ENCODE data around the gene LPIN1. TPM values are rescaled to one million over a fixed set of nuclear protein-coding genes. Genes with fewer than 3 reads are reported as not detected.

Gene LPIN1
- polyA plus RNA-seq, 2 of the 4 experiments (the other 2 are of a cell fraction): 19.2 to 27.5 TPM

- ChIA-PET CTCF (interaction anchor here (1.0 to 1.8 kb wide), 3 partner anchors 391 to 1141 kb away, joined by 3 to 5 read pairs (median 4); partner anchors contain the start of gene TRIB2), POLR2A (no interaction called here)
- ATAC-seq (no peak), FAIRE-seq (no peak), DNase-seq (ENCODE audit: low read depth in 1 of 2, low spot score in 1 of 2) (no peak)
- H3K4me2 ChIP-seq: no peak overlapping the region
- no peak overlapping the region for H3K27ac ChIP-seq
- H3K4me3 ChIP-seq: no peak overlapping the region
- H3K4me1 ChIP-seq: no peaks in the 10 kb centered on the region
- TF ChIP-seq, protein P1, sequence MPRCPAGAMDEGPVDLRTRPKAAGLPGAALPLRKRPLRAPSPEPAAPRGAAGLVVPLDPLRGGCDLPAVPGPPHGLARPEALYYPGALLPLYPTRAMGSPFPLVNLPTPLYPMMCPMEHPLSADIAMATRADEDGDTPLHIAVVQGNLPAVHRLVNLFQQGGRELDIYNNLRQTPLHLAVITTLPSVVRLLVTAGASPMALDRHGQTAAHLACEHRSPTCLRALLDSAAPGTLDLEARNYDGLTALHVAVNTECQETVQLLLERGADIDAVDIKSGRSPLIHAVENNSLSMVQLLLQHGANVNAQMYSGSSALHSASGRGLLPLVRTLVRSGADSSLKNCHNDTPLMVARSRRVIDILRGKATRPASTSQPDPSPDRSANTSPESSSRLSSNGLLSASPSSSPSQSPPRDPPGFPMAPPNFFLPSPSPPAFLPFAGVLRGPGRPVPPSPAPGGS (IDR thresholded peaks at IDR 0.05): no peak
- TF ChIP-seq RFX5 (IDR thresholded peaks at IDR 0.05) (no peak), EP300 (IDR thresholded peaks at IDR 0.05) (no peak), CEBPB (IDR thresholded peaks at IDR 0.05) (no peak), POLR2A (IDR thresholded peaks at IDR 0.05; ENCODE audit: low read length) (no peak), HOXB5 (CRISPR knock-in tag; IDR thresholded peaks at IDR 0.05) (no peak)
- H3K9me3 ChIP-seq: no peaks in the 10 kb centered on the region
- WGBS (ENCODE audit: missing lambda C conversion rate): 73% methylated on average over 13 of the region's 13 CpGs
Measured at GRCh38 chr2:11865805-11866204, 119.4 kb downstream of the LPIN1 start.

- ATAC-seq (no peak), FAIRE-seq (no peak), DNase-seq (ENCODE audit: low read depth in 1 of 2, low spot score in 1 of 2) (no peak)
- Histone ChIP-seq H3K4me3 (no peak overlapping the region), H3K4me1 (no peaks in the 10 kb centered on the region), H3K4me2 (no peak overlapping the region), H3K27ac (no peak overlapping the region), H3K9me3 (no peaks in the 10 kb centered on the region)
- TF ChIP-seq POLR2A (IDR thresholded peaks at IDR 0.05; ENCODE audit: low read length) (no peak), HDAC2 (IDR thresholded peaks at IDR 0.05) (no peak), KDM5A (IDR thresholded peaks at IDR 0.05) (no peak), KDM1A (IDR thresholded peaks at IDR 0.05; ENCODE audit: low read depth) (no peak), NFE2L2 (conservative IDR thresholded peaks at IDR 0.05; ENCODE audit: low read length) (no peak), CTCF (IDR thresholded peaks at IDR 0.05) (no peak), MAFK (IDR thresholded peaks at IDR 0.05; ENCODE audit: partially characterized antibody) (no peak), JUN (IDR thresholded peaks at IDR 0.05) (no peak), TP53 (CRISPR knock-in tag; IDR thresholded peaks at IDR 0.05) (no peak), GATA3 (IDR thresholded peaks at IDR 0.05; ENCODE audit: borderline replicate concordance) (no peak), POLR2AphosphoS2 (conservative IDR thresholded peaks at IDR 0.05; ENCODE audit: low read length) (no peak), ZFP36 (IDR thresholded peaks at IDR 0.05; ENCODE audit: borderline replicate concordance, partially characterized antibody) (no peak), MYC (IDR thresholded peaks at IDR 0.05; ENCODE audit: borderline replicate concordance, low read length) (no peak), SMC3 (IDR thresholded peaks at IDR 0.05) (no peak)
- TF ChIP-seq, protein P2, sequence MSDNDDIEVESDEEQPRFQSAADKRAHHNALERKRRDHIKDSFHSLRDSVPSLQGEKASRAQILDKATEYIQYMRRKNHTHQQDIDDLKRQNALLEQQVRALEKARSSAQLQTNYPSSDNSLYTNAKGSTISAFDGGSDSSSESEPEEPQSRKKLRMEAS (IDR thresholded peaks at IDR 0.05): no peak
- 27% methylated on average over 12 of the region's 12 CpGs for WGBS (ENCODE audit: missing lambda C conversion rate)
- CTCF ChIA-PET: interaction anchor here (1.0 to 1.8 kb wide), 3 partner anchors 390 to 1140 kb away, joined by 3 to 5 read pairs (median 4); partner anchors contain the start of gene TRIB2
- POLR2A ChIA-PET: no interaction called here
Measured at GRCh38 chr2:11866358-11867335, 120.2 kb downstream of the LPIN1 start.

DNA sequence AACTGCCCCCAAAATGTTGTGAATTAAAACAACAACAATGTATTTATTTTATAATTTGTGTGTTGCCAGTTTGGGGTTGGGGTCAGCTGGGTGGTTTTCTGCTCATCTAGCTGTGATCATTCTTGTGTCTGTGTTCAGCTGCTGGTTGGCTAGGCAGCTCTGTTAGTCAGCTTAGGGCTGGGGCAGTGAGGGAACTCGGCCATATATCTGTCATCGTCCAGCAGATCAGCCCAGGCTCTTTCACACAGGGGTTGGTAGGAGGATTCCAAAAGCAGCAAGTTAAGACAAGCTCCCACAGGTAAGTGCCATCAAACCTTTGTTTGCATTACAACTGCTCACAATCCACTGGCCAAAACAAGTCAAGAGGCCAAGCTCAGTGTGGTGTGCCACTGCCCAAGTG is 121.5 kb downstream of the LPIN1 start:
- Histone ChIP-seq H3K4me2 (no peak overlapping the region), H3K4me3 (no peak overlapping the region), H3K27ac (no peak overlapping the region), H3K4me1 (no peaks in the 10 kb centered on the region), H3K9me3 (no peaks in the 10 kb centered on the region)
- WGBS (ENCODE audit: missing lambda C conversion rate): 5% methylated on average over 2 of the region's 2 CpGs
- ChIA-PET POLR2A (no interaction called here), CTCF (interaction anchor here (0.6 to 1.2 kb wide), 3 partner anchors 386 to 1139 kb away, joined by 3 to 5 read pairs (median 3); no protein-coding TSS in a partner anchor)
- DNase-seq (ENCODE audit: low read depth in 1 of 2, low spot score in 1 of 2) (no peak), ATAC-seq (no peak), FAIRE-seq (no peak)
- TF ChIP-seq FOSB (CRISPR knock-in tag; IDR thresholded peaks at IDR 0.05): no peak
- TF ChIP-seq MAZ (IDR thresholded peaks at IDR 0.05; ENCODE audit: borderline replicate concordance, low read depth, low read length): no peak
- no peak for TF ChIP-seq SREBF2 (IDR thresholded peaks at IDR 0.05)
- no peak for TF ChIP-seq HEYL (CRISPR knock-in tag; IDR thresholded peaks at IDR 0.05)
- TF ChIP-seq, protein P3, sequence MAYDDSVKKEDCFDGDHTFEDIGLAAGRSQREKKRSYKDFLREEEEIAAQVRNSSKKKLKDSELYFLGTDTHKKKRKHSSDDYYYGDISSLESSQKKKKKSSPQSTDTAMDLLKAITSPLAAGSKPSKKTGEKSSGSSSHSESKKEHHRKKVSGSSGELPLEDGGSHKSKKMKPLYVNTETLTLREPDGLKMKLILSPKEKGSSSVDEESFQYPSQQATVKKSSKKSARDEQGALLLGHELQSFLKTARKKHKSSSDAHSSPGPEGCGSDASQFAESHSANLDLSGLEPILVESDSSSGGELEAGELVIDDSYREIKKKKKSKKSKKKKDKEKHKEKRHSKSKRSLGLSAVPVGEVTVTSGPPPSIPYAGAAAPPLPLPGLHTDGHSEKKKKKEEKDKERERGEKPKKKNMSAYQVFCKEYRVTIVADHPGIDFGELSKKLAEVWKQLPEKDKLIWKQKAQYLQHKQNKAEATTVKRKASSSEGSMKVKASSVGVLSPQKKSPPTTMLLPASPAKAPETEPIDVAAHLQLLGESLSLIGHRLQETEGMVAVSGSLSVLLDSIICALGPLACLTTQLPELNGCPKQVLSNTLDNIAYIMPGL (CRISPR knock-in tag; IDR thresholded peaks at IDR 0.05; ENCODE audit: borderline replicate concordance): no peak
- no peak for TF ChIP-seq JUN (IDR thresholded peaks at IDR 0.05)
- TF ChIP-seq, protein P4, sequence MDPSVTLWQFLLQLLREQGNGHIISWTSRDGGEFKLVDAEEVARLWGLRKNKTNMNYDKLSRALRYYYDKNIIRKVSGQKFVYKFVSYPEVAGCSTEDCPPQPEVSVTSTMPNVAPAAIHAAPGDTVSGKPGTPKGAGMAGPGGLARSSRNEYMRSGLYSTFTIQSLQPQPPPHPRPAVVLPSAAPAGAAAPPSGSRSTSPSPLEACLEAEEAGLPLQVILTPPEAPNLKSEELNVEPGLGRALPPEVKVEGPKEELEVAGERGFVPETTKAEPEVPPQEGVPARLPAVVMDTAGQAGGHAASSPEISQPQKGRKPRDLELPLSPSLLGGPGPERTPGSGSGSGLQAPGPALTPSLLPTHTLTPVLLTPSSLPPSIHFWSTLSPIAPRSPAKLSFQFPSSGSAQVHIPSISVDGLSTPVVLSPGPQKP (IDR thresholded peaks at IDR 0.05; ENCODE audit: low read depth, low read length): no peak
- TF ChIP-seq MAFK (IDR thresholded peaks at IDR 0.05; ENCODE audit: partially characterized antibody): no peak
- no peak for TF ChIP-seq RNF2 (IDR thresholded peaks at IDR 0.05; ENCODE audit: borderline replicate concordance, low read depth)
- no peak for TF ChIP-seq JUNB (IDR thresholded peaks at IDR 0.05)

Data from A549 (cell line).